Lung (tissue), 12 donors: ENCODE results near the gene PSTK. TPM values are rescaled to one million over a fixed set of nuclear protein-coding genes. Genes with fewer than 3 reads are reported as not detected.

Source experiments
- ATAC-seq: fragments of 200-7000 bp; cut with Tn5 transposase; one replicate; pipeline ENCODE4 v1.9.1; 2020; ENCODE audit warnings: moderate number of reproducible peaks; ENCODE audit not compliant: insufficient read depth, low FRiP score
- DNase-seq, 3 donors: peaks; one replicate each; pipeline ENCODE4 v3.0.0-alpha.2; 2013 to 2017
- H3K27ac ChIP-seq, 2 donors: one replicate each; pipeline ENCODE4 v1.5.1; 2013; ENCODE audit warnings: mild to moderate bottlenecking in 2 of 2, moderate library complexity in 2 of 2, control low read depth in 1 of 2, inconsistent platforms in 1 of 2, low read depth in 1 of 2, low read length in 1 of 2
- H3K27me3 ChIP-seq, 3 donors: one replicate each; pipeline ENCODE4 v1.5.1; 2013; ENCODE audit warnings: low read length in 2 of 3; ENCODE audit not compliant: control insufficient read depth in 3 of 3, insufficient read depth in 3 of 3
- H3K36me3 ChIP-seq, 4 donors: one replicate each; pipeline ENCODE4 v1.5.1; 2013; ENCODE audit warnings: low read length in 4 of 4, mild to moderate bottlenecking in 1 of 4, moderate library complexity in 1 of 4; ENCODE audit not compliant: control insufficient read depth in 4 of 4, insufficient read depth in 4 of 4
- H3K4me1 ChIP-seq, 5 donors: one replicate each; pipeline ENCODE4 v1.5.1; 2013; ENCODE audit warnings: low read length in 5 of 5, mild to moderate bottlenecking in 2 of 5, moderate library complexity in 1 of 5; ENCODE audit not compliant: control insufficient read depth in 5 of 5, insufficient read depth in 5 of 5
- H3K4me3 ChIP-seq: one replicate; pipeline ENCODE4 v1.5.1; 2013; ENCODE audit warnings: mild to moderate bottlenecking, control low read depth, moderate library complexity
- H3K9ac ChIP-seq, 2 donors: one replicate each; pipeline ENCODE4 v1.5.1; 2013; ENCODE audit warnings: low read length in 2 of 2, control low read depth in 1 of 2; ENCODE audit not compliant: insufficient read depth in 1 of 2
- H3K9me3 ChIP-seq, 4 donors: one replicate each; pipeline ENCODE4 v1.5.1; 2013; ENCODE audit warnings: low read length in 3 of 4, mild to moderate bottlenecking in 1 of 4, moderate library complexity in 1 of 4; ENCODE audit not compliant: control insufficient read depth in 4 of 4, insufficient read depth in 3 of 4
- CTCF ChIP-seq: IDR thresholded peaks from 2 replicates; pipeline ENCODE4 v1.5.1; 2012; ENCODE audit warnings: mild to moderate bottlenecking; ENCODE audit errors: control extremely low read depth, extremely low read depth
- WGBS, 2 donors: extraction: QIAGEN DNeasy Blood & Tissue Kit; methylation state at CpG; one replicate each; pipeline ENCODE4 v1.1.7; 2013; 5-methylcytosine and 5-hydroxymethylcytosine counted together
- polyA plus RNA-seq, 2 donors: library from polyadenylated mRNA; stranded (reverse); fragments of 200-250 nt; gene quantifications; one replicate each; pipeline ENCODE4 v1.2.1, GENCODE V29; 2013
- total RNA-seq, 2 donors: library from RNA; depleted of rRNA in 1 of 2; stranded (reverse); fragments of >200 nt in 1 of 2; gene quantifications; one replicate each; pipeline ENCODE4 v1.2.1, GENCODE V29; 2014 to 2021
- donor health status: control.
- donor health status: control.
- donor health status: Bipolar disorder and iron deficiency.
- donor health status: healthy.
- donor health status: DM: yes; HTN: yes; CAD: no.

Gene PSTK
- total and polyA plus RNA-seq, 4 donors: 1.8 to 5.0 (median 3.3) TPM

- TF ChIP-seq CTCF: no peak
- WGBS, 2 donors: 97 to 98% methylated on average over 3 of the region's 3 CpGs
These were observed 18.7 kb downstream of the PSTK start for GRCh38 chr10:122998934-122999333.

GRCh38 chr10:122999347-122999746, 19.1 kb downstream of the PSTK start:
- H3K9me3 ChIP-seq: no peaks in the 10 kb centered on the region
- H3K4me1 ChIP-seq: peaks cover 0 to 4% (median 2%) of the 10 kb centered on the region in 5 donors
- ATAC-seq (no peak), DNase-seq (no peak)
- TF ChIP-seq CTCF: no peak
- H3K4me3 ChIP-seq: no peak overlapping the region
- WGBS, 2 donors: 55 to 62% methylated on average over 3 of the region's 3 CpGs
- no peaks in the 10 kb centered on the region for H3K27me3 ChIP-seq
- H3K9ac ChIP-seq: no peak overlapping the region
- H3K36me3 ChIP-seq: peaks cover 7 to 26% (median 13%) of the 10 kb centered on the region in 4 donors
- no peak overlapping the region for H3K27ac ChIP-seq

More at GRCh38 chr10:122998934-122999333, 18.7 kb downstream of the PSTK start:
- ATAC-seq: no peak
- no peak overlapping the region for H3K27ac ChIP-seq
- no peak overlapping the region for H3K4me3 ChIP-seq
- H3K4me1 ChIP-seq: peaks cover 0 to 4% (median 0%) of the 10 kb centered on the region in 5 donors
- H3K36me3 ChIP-seq: peaks cover 11 to 30% (median 17%) of the 10 kb centered on the region in 4 donors
- DNase-seq: no peak
- H3K27me3 ChIP-seq: no peaks in the 10 kb centered on the region
- no peaks in the 10 kb centered on the region for H3K9me3 ChIP-seq
- H3K9ac ChIP-seq: no peak overlapping the region

- Histone ChIP-seq H3K4me3 (no peak overlapping the region), H3K9ac (no peak overlapping the region), H3K27me3 (no peaks in the 10 kb centered on the region), H3K27ac (no peak overlapping the region), H3K9me3 (no peaks in the 10 kb centered on the region), H3K4me1 (peaks cover 0 to 9% (median 3%) of the 10 kb centered on the region in 5 donors), H3K36me3 (peaks cover 5 to 22% (median 9%) of the 10 kb centered on the region in 4 donors)
- DNase-seq: no peak
- no peak for TF ChIP-seq CTCF
- ATAC-seq: no peak
- WGBS, 2 donors: 85 to 89% methylated on average over 3 of the region's 3 CpGs
These were observed 20.0 kb downstream of the PSTK start for GRCh38 chr10:123000155-123000554.

GRCh38 chr10:123001370-123001769, 21.2 kb downstream of the PSTK start:
- Histone ChIP-seq H3K9me3 (no peaks in the 10 kb centered on the region), H3K27ac (no peak overlapping the region), H3K4me3 (no peak overlapping the region), H3K36me3 (peaks cover 0 to 12% (median 2%) of the 10 kb centered on the region in 4 donors), H3K27me3 (no peaks in the 10 kb centered on the region), H3K9ac (no peak overlapping the region), H3K4me1 (peaks cover 0 to 12% (median 3%) of the 10 kb centered on the region in 5 donors)
- ATAC-seq: no peak
- no peak for TF ChIP-seq CTCF
- DNase-seq: no peak
- 94 to 96% methylated on average over 2 of the region's 2 CpGs for WGBS, 2 donors
